ENCODE measurements around the gene IGFBP3.

DNA sequence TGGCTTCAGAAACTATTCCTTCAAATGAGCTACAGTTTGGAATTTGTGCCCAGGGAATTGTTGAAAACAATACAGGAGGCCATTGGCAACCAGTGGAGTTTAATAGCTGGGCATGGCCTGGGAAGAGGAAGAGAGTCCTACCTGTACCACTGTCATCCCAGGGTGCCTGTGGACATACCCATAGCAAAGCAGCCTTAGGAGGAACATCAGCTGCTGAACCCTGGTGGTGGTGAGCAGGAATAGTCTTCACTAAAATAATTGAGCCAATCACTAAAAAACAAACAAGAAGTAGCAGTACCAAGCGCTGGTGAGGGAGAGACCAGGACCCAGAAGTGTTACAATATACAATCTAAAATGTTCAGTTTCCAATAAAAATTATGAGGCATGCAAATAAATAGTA lies 18.3 kb downstream of the IGFBP3 start:
- TF ChIP-seq GATA2 (IDR thresholded peaks at IDR 0.05; ENCODE audit: low read depth, low read length) = no peak
- TF ChIP-seq GATA3 (IDR thresholded peaks at IDR 0.05; ENCODE audit: low read depth, low read length) = no peak
